Endothelial cell of umbilical vein (primary cell): ENCODE data around the gene CEP250.

Experiments used
- CTCF ChIP-seq, 2 donors: IDR thresholded peaks; 1 replicate in 1 of 2; 2 replicates in 1 of 2; pipeline ENCODE4 v1.5.1; 2011; ENCODE audit warnings: low read length in 2 of 2, mild to moderate bottlenecking in 2 of 2, moderate library complexity in 2 of 2, control low read depth in 1 of 2, inconsistent platforms in 1 of 2, low read depth in 1 of 2; ENCODE audit not compliant: insufficient read depth in 1 of 2; ENCODE audit errors: extremely low read depth in 1 of 2
- EZH2 ChIP-seq: IDR thresholded peaks from 2 replicates; pipeline ENCODE4 v1.6.1; 2012; ENCODE audit warnings: borderline replicate concordance, low read depth, mild to moderate bottlenecking, moderate library complexity, low read length, inconsistent platforms; ENCODE audit not compliant: severe bottlenecking
- MYC ChIP-seq: IDR thresholded peaks from one replicate; pipeline ENCODE4 v1.6.1; 2011; ENCODE audit warnings: mild to moderate bottlenecking, low read depth, low read length
- POLR2A ChIP-seq: IDR thresholded peaks from 2 replicates; pipeline ENCODE4 v1.6.1; 2012; ENCODE audit warnings: low read depth, mild to moderate bottlenecking, control low read depth, low read length
- TF ChIP-seq, protein P1 (sequence below): IDR thresholded peaks from 2 replicates; pipeline ENCODE4 v1.6.1; 2011; ENCODE audit not compliant: insufficient read depth, insufficient read length

DNA sequence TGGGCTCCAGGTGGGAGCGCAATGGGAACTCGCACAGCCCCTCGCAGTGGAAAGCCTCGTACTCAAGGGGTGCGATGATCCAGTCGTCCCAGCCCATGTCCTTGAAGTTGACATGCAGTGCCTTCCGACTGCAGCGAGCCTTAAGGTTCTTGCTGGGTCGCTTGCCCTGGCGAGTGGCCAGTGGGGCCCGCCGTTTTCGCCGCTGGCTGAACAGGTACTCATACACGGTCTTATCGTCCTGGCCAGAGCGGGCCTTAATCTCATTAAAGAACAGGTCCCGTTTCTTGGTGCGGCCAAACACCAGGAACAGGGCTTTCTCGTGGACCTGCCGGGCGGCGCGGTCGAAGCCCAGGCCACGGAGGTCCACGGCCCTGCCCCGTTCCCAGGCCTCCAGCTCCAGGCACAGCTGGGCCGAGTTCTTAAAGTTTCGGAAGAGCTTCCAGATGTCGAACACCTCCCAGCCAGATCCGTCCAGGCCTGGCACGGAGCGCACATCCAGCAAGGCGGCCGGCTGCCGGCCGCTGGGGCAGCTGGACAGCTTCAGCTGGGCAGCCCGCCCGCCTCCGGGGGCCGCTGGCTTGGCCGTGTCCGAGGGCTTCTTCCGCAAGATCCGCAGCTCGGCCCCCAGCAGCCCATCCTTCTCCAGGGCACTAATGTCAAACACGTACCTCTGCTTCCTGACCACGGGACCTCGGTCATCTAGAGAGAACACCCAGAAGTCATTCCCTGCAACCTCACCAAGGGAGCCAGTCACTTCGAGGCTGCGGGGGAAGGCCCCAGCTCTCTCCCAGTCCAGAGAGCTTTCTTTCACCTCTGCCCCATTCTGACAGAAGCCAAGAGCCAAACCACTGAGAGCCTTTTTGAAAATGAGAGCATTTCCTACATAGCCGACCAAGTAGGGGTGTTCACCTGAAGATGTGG lies 21.1 kb upstream of the CEP250 start:
- TF ChIP-seq CTCF (IDR thresholded peaks at IDR 0.05; ENCODE audit: extremely low read depth in 1 of 2, insufficient read depth in 1 of 2, low read depth in 1 of 2, low read length in 2 of 2) (no peak), EZH2 (no peak), POLR2A (no peak), MYC (no peak)
- TF ChIP-seq, protein P1, sequence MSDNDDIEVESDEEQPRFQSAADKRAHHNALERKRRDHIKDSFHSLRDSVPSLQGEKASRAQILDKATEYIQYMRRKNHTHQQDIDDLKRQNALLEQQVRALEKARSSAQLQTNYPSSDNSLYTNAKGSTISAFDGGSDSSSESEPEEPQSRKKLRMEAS: no peak
